Measurements from ENCODE around the gene LPCAT2. TPM values are rescaled to one million over a fixed set of nuclear protein-coding genes. Genes with fewer than 3 reads are reported as not detected.

Gene LPCAT2
- total and polyA plus RNA-seq, 2 of the 8 experiments (the other 6 are each of a cell fraction or from before 2014, with no cell fraction given), result 2.2 to 10.6 TPM

GRCh38 chr16:55623640-55624039 lies 114.8 kb downstream of the LPCAT2 start (continued):
- TF ChIP-seq CHD7 (IDR thresholded peaks at IDR 0.05; ENCODE audit: insufficient replicate concordance, low read length) (no peak), TAF7 (optimal IDR thresholded peaks at IDR 0.05; ENCODE audit: borderline replicate concordance, low read depth, low read length) (no peak), ATF2 (IDR thresholded peaks at IDR 0.05; ENCODE audit: low read length) (no peak), YY1 (IDR thresholded peaks at IDR 0.05; ENCODE audit: low read depth, low read length) (no peak), E2F6 (IDR thresholded peaks at IDR 0.05) (no peak), CTCF (IDR thresholded peaks at IDR 0.05; ENCODE audit: control extremely low read depth in 1 of 3, insufficient read depth in 1 of 3, low read depth in 1 of 3, low read length in 3 of 3) (no peak)
